HG03103 (cell line): Measurements from ENCODE around the gene STARD5.

Experiments used
- ATAC-seq: cut with Tn5 transposase; IDR thresholded peaks from one replicate; pipeline ENCODE4 v1.9.1; 2021; ENCODE audit warnings: low read depth; ENCODE audit not compliant: unreplicated experiment

STARD5 gene

DNA sequence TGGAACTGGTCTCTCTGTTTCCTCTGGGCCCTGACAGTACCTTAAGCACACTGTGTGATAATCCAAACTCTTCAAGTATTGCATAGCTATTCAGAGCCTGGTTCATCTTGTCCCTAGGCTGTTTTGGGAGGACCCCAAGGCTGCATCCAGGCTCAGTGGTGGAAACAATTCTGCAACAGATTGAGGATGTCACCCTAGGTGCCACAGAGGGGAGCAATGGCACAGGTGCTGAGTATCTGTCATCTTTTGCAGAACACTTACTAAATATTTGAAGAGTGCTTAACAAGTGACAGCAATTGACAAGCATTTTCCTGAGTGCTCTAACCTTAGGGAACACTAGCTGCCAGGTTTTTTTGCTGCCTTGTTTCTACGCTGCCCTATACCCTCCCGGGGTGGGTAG is 27.8 kb downstream of the STARD5 start:
- ATAC-seq = no peak

DNA sequence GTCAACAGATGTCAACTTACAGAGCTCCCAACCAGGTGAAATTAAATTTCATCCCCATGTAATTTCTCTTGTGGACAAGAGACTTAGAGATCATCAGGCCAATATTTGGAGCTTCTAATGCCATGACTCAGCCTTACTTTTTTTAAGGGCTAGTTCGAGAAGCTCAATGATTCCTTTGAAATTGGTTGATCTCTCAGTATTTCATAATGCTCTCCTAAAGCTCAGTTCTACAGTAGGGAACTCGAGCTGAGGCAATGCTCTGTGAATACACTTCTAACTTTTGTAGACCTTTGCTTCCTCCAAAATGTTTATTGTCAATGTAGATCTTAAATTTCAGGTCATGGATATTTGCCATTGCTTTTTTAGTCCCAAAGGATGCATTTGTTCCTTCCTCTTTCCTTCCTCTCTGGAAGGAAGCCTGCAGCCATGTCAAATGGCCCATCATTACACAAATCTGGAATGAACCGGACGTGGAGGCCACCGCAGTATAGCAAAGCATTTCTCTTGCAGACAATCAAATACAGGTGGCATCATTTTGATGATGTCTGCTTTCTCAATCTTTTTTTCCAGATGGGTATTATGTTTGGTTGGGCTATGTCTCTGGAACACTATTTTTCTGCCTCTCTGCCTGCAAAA is 28.3 kb downstream of the STARD5 start:
- no peak for ATAC-seq

DNA sequence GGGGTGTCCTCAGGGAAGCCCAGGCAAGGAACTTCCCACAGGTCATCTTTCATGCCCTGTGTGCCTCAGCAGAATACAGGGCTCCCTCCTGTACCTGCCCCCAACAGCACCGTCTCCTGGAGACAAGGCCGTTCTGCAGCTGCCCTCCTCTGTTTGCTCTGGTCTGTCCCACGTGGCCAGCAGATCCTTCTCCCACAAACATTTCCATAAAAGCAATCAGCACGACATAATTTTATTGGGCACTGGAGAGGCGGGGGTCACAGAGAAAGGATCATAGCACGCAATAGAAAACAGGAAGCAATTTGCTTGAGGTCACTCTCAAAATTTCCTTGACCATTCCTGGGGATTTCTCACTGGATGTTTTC is 29.4 kb downstream of the STARD5 start:
- no peak for ATAC-seq

DNA sequence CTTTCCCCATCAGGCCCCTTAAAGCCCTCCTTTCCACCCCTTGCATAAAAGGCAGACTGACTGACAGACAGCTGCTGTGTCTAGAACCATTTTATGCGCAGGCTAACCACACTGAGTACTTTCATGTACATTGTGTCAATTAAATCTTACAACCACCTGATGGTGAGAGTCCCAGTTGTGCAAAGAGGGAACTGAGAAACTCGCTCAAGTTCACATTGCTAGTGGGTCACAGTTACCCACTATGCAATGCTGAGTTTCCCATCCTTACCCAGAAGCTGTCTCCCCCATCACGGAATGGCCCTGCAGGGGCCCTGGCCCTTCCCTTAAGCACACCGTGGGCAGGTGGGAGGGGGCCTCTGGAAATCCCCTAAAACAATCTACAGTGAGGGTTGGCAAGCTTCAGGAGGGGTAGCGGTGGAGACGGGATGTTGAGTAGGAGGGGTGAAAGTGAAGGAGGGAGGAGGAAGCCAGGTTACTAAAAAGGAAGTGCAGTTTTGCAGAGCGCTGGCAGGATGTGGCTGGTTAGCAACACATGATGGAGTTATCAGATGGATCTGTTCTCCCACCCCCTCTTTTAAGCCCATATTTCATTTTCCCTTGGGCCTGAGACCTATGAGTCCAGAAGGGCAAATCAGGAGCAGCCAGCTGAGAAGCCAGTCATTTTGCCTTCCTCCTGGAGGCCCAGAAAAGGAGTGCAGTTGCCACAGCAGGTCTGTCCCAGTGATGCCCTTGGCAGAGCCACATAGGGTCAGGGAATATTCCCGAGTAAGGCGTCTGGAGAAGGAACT is 30.0 kb downstream of the STARD5 start:
- ATAC-seq = peak; percentile 57

DNA sequence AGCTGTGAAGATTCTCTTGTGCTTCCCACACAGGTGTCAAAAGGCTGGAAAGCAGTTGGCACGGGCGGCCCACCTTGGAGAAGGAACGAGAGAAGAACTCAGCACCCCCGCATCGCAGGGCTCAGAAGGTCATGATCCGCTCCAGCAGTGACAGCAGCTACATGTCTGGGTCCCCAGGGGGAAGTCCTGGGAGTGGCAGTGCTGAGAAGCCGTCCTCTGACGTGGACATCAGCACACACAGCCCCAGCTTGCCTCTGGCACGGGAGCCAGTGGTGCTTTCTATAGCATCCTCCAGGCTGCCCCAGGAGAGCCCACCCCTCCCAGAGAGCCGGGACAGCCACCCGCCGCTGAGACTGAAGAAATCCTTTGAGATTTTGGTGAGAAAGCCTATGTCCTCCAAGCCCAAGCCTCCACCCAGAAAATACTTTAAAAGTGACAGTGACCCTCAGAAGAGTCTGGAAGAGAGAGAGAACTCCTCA is 31.4 kb downstream of the STARD5 start:
- ATAC-seq = peak; percentile 39

DNA sequence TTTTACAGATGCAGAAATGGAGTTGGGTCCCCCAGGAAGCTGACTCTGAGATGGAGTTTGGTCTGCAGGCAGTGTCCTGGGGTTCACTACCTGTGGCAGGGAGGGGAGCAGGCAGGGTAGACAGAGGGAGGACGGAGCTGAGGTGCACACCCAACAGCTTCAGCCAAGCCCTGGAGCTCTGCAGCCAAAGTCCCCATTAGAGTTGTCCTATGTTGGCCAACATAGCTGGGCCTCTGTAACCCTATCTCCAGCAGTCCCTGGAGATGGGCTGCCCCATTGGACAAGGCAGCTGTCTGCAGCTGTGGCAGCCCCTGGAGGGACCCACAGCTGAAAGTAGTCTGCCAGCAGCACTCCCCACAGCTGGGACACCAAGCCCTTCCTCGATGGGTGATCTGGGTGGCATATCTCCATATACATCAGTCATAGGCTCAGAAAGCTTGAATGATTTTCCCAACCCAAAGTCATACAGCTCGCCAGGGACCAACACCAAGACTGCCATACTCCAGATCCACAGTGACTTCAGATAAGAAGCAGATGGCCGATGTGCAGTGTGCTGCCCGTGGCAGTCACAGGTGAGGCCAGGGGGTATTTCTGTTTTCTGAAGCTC is 31.9 kb downstream of the STARD5 start:
- peak; percentile 1 for ATAC-seq

DNA sequence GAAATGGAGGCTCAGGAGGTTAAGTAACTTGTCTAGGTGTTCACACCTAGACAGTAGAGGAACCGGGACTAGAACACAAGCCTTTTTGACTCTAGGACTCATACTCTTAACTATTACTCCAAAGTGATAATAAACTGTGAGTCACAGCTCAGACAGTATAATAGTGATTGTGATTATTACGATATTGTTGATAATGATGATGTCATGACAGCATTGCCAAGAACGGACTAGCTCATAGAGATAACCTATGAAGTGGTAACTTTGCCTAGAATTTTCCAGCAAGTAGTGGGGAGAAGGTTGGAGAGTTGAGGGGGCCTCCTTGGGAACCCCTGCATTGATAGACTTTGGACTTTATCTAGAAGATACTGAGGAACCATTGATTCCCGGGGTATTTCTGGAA is 34.0 kb downstream of the STARD5 start:
- ATAC-seq = no peak

DNA sequence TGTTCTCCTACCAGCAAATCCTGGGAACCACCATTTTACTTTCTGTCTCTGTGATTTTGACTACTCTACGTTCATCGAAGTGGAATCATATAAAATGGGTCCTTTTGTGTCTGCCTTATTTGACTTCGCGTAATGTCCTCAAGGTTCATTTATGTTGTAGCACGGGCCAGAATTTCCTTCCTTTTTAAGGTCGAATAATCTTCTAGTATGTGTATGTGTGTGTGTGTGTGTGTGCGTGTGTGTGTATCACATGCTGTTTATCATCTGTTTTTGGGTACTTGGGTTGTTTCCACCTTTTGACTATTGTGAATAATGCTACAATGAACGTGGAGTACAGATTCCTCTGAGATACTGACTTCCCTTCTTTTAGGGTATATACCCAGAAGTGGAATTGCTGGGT is 35.3 kb downstream of the STARD5 start:
- ATAC-seq = no peak

DNA sequence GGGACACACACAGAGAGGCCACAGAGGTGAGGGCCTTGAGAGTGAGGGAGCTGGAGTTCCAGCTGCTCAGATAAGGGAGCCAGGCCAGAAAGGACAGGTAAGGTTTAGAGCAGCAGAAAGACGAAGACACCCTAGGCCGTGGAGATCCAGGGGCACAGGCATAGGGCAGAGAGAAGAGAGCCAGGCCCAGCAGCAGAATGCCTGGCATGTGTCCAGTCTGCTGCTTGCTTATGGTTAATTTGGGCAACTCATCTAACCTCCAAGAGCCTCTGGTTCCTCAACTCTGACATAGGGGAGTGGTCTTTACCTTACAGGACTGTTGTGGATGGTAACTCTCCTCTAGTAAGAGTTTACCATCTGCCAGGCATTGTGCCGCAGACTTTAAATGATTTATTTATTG is 35.9 kb downstream of the STARD5 start:
- no peak for ATAC-seq

DNA sequence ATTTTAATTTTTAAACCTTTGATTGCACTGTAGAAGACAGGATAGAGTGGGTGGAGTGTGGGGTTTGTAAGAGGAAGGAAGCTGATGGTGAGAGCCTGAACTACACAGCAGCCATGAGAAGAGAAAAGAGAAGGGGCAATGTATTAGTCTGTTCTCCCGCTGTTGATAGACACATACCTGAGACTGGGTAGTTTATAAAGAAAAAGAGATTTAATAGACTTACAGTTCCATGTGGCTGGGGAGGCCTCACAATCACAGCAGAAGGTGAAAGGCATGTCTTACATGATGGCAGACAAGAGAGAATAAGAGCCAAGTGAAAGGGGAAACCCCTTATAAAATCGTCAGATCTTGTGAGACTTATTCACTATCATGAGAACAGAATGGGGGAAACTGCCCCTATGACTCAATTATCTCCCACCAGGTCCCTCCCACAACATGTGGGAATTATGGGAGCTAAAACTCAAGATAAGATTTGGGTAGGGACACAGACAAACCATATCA is 37.3 kb downstream of the STARD5 start:
- no peak for ATAC-seq

DNA sequence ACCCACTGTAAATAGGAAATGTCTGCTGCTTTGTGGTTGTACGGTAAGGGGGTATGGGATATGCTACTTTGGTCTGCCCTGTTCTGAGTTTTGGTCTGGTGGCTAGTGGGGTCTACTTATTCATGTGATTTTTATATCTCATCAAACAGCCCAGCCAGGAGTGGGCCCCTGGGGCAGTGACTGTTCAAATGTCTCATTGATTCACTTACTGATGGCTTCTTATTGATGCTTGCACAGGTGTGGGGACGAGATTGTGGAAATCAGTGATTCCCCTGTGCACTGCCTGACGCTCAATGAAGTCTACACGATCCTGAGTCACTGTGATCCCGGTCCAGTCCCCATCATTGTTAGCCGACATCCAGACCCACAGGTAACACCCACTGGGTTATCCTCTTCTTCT is 38.5 kb downstream of the STARD5 start:
- ATAC-seq = no peak

DNA sequence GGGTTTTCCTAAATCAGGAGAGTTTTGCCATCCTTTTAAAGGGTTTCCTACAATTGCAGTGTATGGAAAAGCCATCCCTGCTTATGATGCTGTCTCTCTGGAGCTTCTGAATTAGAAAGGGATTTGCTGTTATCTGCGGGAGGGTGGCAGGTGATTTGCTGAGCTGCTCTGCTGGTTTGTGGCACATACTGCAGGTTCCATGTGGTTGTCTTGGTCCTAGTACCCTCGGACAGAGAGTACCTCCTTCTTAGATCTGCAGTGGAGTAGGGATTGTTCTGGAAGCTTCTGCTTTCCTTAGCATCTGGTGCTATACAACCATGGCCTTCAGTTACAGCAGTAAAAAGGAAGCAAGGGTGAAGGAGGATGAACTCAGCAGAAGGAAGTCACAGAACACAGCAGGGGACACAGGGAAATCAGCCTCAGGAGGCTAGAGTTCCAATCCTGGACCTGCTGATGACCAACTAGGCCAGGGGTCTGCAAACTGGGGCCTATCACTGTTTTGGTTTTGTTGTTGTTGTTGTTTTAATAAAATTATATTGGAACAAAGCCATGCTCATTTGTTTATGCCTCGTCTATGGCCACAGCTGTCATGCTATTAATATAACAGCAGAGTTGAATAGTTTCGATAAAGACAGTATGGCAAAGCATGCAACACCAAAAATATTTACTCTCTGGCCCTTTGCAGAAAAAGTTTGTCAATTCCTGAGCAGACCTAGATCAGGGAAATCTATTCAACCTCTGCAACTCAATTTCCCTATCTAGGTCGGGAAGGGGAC is 39.5 kb downstream of the STARD5 start:
- ATAC-seq = peak; percentile 48

DNA sequence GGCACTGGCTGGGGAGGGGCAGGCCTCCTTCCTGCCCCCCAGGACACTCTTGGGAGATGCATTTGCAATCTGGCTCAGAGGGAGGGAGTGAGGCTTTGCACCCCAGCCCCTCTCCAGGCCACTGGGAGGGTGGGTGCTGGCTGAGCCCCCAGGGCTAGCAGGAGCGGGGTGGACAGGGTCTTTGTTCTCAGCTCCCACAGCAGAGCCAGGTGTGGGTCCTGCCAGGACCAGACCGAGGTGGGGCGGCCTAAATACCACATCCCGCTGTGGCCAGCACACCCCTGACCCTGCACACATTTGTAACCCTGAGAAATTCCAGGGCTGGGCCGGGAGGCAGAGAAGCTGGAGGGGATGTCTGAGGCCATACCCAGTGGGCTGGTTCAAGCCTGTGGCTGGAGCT is 41.0 kb downstream of the STARD5 start:
- no peak for ATAC-seq

DNA sequence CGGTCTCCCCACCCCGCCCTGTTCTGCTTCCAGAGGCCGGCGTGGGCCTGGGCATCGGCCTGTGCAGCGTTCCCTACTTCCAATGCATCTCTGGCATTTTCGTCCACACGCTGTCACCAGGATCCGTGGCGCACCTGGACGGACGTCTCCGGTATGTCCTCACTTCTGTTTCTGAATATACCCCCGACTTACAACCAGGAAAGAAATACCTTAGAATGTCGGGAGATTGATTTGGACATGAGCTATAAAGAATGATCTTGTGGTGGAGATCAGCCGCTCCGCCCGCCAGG is 41.4 kb downstream of the STARD5 start:
- no peak for ATAC-seq

DNA sequence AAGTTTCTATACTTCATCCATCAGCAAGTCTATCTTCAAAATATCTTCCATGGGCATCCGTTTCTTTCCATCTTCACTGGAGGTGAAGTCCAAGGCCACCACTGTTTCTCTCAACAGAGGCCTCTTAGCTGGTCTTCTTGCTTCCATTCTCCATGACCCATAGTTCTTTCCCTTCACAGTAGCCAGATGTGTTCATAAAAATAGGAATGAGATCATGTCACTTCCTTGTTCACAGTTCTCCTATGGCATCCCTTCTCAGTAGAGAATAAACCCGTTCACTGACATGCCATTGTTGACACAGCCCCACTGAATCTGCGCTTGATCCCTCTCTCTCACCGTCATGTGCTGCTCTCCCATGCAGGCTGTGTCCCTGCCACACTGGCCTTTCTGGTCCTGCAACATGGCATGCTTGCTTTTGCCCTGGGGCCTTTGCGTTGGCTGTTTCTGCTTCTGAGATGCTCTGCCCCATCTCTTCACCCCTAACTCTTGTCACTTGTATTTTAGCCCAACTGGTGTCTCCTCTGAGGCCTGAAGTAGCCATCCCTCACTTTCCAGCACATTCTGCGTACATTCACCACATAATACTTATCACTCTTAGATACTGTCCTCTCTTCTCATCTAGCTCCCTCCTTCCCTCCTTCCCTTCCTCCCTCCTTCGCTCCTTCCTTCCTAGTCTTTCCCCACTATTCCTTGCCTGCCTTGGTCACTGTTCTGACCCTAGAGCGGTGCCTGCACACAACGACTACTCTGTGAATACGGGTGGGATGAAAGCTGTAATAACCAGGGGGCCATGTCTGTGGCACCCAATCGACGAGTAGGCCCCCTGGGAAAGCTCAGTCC is 42.0 kb downstream of the STARD5 start:
- ATAC-seq = no peak

DNA sequence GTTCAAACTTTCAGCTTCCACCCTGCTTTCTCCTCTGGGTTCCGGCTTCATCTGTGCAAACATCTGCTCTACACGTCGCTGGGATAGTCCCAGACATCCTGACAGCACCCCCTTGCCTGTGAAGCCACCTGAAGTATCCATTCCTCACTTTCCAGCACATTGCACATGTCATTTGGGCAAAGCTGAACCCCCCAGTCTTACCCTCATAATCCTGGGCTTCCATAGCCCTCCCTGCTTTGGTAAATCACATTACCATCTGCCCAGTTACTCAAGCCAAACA is 42.5 kb downstream of the STARD5 start:
- ATAC-seq = no peak

DNA sequence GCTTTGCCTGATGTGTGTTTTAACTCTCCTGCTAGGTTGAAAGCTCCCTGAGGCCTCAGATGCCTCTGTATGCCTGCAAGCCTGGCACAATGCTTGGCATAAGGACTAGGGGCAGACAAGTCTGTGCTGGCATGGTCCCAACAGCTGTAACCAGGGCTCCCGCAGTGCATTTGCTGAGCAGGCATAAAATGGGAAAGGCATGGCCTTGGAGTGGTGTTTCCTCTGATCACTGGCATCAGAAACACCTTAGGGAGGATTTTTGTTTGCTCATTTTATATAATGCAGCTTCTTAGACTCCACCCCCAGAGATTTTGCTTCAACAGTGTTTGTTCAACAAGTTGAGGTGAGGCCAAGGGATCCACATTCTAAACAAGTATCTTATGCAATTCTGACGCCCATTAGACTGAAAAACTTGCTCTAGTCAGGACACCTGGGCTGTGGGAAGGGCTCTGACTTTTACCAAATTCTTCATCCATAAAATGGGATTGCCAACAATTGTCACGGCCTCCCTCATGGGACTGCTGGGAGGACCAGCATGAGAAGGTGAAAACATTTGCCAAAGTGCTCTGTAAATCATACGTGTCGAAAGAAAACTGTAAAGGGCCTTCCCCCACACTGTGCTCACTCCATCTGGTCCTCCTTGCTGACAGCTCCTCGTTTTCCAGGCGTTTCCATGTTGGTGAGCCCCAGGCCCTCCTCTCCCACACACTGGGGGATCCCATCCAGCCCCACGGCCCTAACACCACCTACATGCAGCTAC is 43.1 kb downstream of the STARD5 start:
- ATAC-seq = no peak

DNA sequence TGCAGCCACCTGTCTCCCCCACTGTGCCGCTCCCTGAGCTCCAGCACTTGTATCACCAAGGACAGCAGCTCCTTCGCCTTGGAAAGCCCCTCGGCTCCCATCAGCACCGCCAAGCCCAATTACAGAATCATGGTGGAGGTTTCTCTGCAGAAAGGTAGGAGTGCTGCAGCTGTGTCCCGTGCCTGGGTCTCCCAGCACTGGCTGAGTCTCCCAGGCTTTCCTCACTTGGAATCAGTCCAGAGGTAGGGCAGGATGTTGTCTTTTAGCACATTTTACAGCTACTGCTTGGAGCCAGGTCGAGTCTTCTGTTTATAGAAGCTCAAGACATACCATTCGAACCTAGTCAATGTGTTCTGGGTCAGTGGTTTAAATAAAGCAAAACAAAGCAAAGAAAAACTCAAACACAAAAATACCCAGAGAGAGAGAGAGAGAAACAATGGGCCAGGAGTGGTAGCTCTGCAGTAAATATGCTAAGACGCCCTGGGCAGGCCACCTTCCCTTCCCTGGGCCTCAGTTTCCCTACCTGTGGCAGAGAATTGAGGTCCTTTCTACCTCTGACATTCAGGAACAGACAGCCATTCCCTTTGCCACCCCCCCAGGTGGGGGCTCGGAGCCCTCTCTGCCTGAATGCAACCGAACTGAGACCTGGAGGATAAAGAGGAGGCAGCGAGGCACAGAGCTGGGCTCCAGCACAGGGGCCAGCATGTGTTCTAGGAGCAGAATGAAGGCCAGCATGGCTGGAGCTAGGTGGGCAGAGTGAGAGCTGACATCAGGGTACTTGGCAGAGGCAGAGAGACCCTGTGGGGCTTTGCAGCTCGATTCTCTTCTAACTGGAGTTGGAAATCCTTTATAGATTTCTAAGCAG is 44.1 kb downstream of the STARD5 start:
- ATAC-seq = no peak
